Body of pancreas (tissue), 4 donors: Measurements from ENCODE around the gene PXDN. TPM values are rescaled to one million over a fixed set of nuclear protein-coding genes. Genes with fewer than 3 reads are reported as not detected.

Experiments
- ATAC-seq: fragments of 150-250 bp; one replicate; pipeline ENCODE4 v1.9.1; 2016
- DNase-seq, 4 donors: peaks; one replicate each; pipeline ENCODE4 v3.0.0-alpha.2; 2019
- H3K27ac ChIP-seq, 4 donors: fragments of 200-600 bp; sonication (generic); 1 replicate in 3 of 4; 2 replicates in 1 of 4; pipeline versions ENCODE4 v1.5.1 to v1.6.1; 2016 to 2019; ENCODE audit warnings: mild to moderate bottlenecking in 1 of 4, mixed read lengths in 1 of 4, moderate library complexity in 1 of 4
- H3K27me3 ChIP-seq, 2 donors: fragments of 200-600 bp; sonication (generic); one replicate each; pipeline ENCODE4 v1.6.0; 2016; ENCODE audit warnings: mild to moderate bottlenecking in 1 of 2
- H3K36me3 ChIP-seq, 2 donors: fragments of 200-600 bp; sonication (generic); replicated peaks in 1 of 2; 2 replicates each; pipeline ENCODE4 v1.5.1; 2016; ENCODE audit warnings: low read depth in 2 of 2; ENCODE audit not compliant: insufficient read depth in 1 of 2
- H3K4me1 ChIP-seq: fragments of 200-600 bp; sonication (generic); one replicate; pipeline ENCODE4 v1.6.0; 2016
- H3K4me3 ChIP-seq, 2 donors: fragments of 200-600 bp; sonication (generic); 1 replicate in 1 of 2; 2 replicates in 1 of 2; pipeline ENCODE4 v1.5.1; 2016 to 2019
- H3K9me3 ChIP-seq, 3 donors: fragments of 200-600 bp; sonication (generic); 1 replicate in 2 of 3; 2 replicates in 1 of 3; pipeline ENCODE4 v1.5.1; 2016
- CTCF ChIP-seq, 7 experiments: fragments of 450-650 bp in 4 of 7; fragments of 200-600 bp in 3 of 7; sonication (generic) in 3 of 7; IDR thresholded peaks; one replicate each; pipeline ENCODE4 v1.5.1; 2016 to 2019; ENCODE audit warnings: antibody characterized with exemption in 7 of 7
- POLR2A ChIP-seq, 3 donors: fragments of 450-650 bp; IDR thresholded peaks; one replicate each; pipeline ENCODE4 v1.6.1; 2016; ENCODE audit warnings: antibody characterized with exemption in 3 of 3, mild to moderate bottlenecking in 2 of 3
- WGBS, 2 donors: methylation state at CpG; one replicate each; pipeline ENCODE4 v1.1.5; 2017; 5-methylcytosine and 5-hydroxymethylcytosine counted together
- intact Hi-C: fragments of 100-400 bp; cut with DNase I; formaldehyde crosslinking; loops from one replicate; pipeline ENCODE4 v1.15.1; 2023
- total RNA-seq, 2 donors: library from RNA; depleted of rRNA; stranded (reverse); fragments of >200 nt; gene quantifications; one replicate each; pipeline ENCODE4 v1.1.0, GENCODE V29; 2016

PXDN gene
- total RNA-seq, 2 donors from 2014 or later: 7.0 to 41.9 TPM

GRCh38 chr2:1591978-1592907, 152.1 kb downstream of the PXDN start:
- ATAC-seq: peak; percentile 57
- DNase-seq: peak; percentile 41 to 57 (median 48)
- H3K9me3 ChIP-seq: no peaks in the 10 kb centered on the region
- no peaks in the 10 kb centered on the region for H3K27me3 ChIP-seq
- intact Hi-C loops: no loop called here
- no peak overlapping the region for H3K4me3 ChIP-seq
- no peaks in the 10 kb centered on the region for H3K36me3 ChIP-seq
- TF ChIP-seq CTCF (IDR thresholded peaks at IDR 0.05): peak in 4 of 7 experiments; percentile 48 to 58 (median 50)
- TF ChIP-seq POLR2A (IDR thresholded peaks at IDR 0.05): no peak
- no peak overlapping the region for H3K27ac ChIP-seq
- H3K4me1 ChIP-seq: peaks cover 13% of the 10 kb centered on the region
- 13 to 20% methylated on average over 23 to 28 of the region's 28 CpGs for whole genome bisulfite sequencing, 2 donors

- no peak overlapping the region for H3K27ac ChIP-seq
These were observed 152.9 kb downstream of the PXDN start for GRCh38 chr2:1591461-1591770.

GRCh38 chr2:1590596-1591460, 153.5 kb downstream of the PXDN start:
- Histone ChIP-seq H3K4me1 (peaks cover 13% of the 10 kb centered on the region), H3K36me3 (no peaks in the 10 kb centered on the region), H3K27me3 (no peaks in the 10 kb centered on the region), H3K9me3 (no peaks in the 10 kb centered on the region), H3K4me3 (no peak overlapping the region), H3K27ac (no peak overlapping the region)
- TF ChIP-seq POLR2A (IDR thresholded peaks at IDR 0.05): no peak
- TF ChIP-seq CTCF (IDR thresholded peaks at IDR 0.05): no peak
- no peak for DNase-seq
- intact Hi-C loops: no loop called here
- ATAC-seq: no peak
- WGBS, 2 donors: 69 to 70% methylated on average over 17 to 18 of the region's 18 CpGs

More at GRCh38 chr2:1591461-1591770, 152.9 kb downstream of the PXDN start:
- intact Hi-C loops: no loop called here
- peak; percentile 21 for ATAC-seq
- Histone ChIP-seq H3K27me3 (no peaks in the 10 kb centered on the region), H3K4me3 (no peak overlapping the region), H3K9me3 (no peaks in the 10 kb centered on the region), H3K4me1 (peaks cover 13% of the 10 kb centered on the region), H3K36me3 (no peaks in the 10 kb centered on the region)
- 31 to 40% methylated on average over 10 to 16 of the region's 16 CpGs for WGBS, 2 donors
- DNase-seq: peak in 1 of 4 donors; percentile 10
- no peak for TF ChIP-seq POLR2A (IDR thresholded peaks at IDR 0.05)
- no peak for TF ChIP-seq CTCF (IDR thresholded peaks at IDR 0.05)

GRCh38 chr2:1588978-1589621, 155.2 kb downstream of the PXDN start:
- WGBS, 2 donors: 57 to 83% methylated on average over 2 to 15 of the region's 15 CpGs
- TF ChIP-seq POLR2A (IDR thresholded peaks at IDR 0.05) (no peak), CTCF (IDR thresholded peaks at IDR 0.05) (no peak)
- no peaks in the 10 kb centered on the region for H3K9me3 ChIP-seq
- no peak for ATAC-seq
- intact Hi-C loops: no loop called here
- H3K27me3 ChIP-seq: no peaks in the 10 kb centered on the region
- peaks cover 13% of the 10 kb centered on the region for H3K4me1 ChIP-seq
- H3K4me3 ChIP-seq: no peak overlapping the region
- DNase-seq: no peak
- H3K27ac ChIP-seq: no peak overlapping the region
- H3K36me3 ChIP-seq: no peaks in the 10 kb centered on the region
